H1 (cell line): Measurements from ENCODE around the gene C12orf42.

Experiments
- CHD1 ChIP-seq: IDR thresholded peaks from 2 replicates; pipeline ENCODE4 v1.6.1; 2012; ENCODE audit warnings: low read depth, low read length, improper control_type of control experiment
- CREB1 ChIP-seq: IDR thresholded peaks from 2 replicates; pipeline ENCODE4 v1.6.1; 2012; ENCODE audit warnings: inconsistent platforms
- SIX5 ChIP-seq: IDR thresholded peaks from 2 replicates; pipeline ENCODE4 v1.6.1; 2011; ENCODE audit warnings: mild to moderate bottlenecking, low read depth, low read length
- YY1 ChIP-seq: IDR thresholded peaks from 2 replicates; pipeline ENCODE4 v1.6.1; 2011; ENCODE audit warnings: low read depth, mild to moderate bottlenecking, low read length
- TF ChIP-seq, protein P1 (sequence below), 3 experiments: IDR thresholded peaks; 1 replicate in 2 of 3; 2 replicates in 1 of 3; pipeline versions ENCODE4 v1.5.1 to v1.6.1; 2011; ENCODE audit warnings: low read length in 3 of 3, mild to moderate bottlenecking in 3 of 3, inconsistent platforms in 2 of 3, low read depth in 1 of 3, moderate library complexity in 1 of 3; ENCODE audit not compliant: insufficient read depth in 1 of 3; ENCODE audit errors: control extremely low read depth in 1 of 3

DNA sequence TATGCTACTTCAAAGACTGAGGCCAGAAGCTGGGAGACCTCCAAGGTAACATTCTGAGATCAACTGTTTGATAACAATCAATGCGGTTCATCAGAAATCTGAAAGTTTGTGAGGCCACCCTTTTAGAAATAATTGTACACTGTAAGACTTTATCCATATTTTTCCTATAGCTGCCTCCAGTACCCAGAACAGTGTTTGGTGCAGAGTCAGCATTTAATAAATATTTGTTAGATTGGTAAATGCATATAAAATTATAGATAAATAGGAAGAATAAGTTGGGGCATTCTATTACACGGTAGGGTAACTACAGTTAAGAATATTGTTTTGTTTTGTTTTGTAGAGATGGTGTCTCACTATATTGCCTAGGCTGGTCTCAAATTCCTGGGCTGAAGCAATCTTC lies 141.4 kb downstream of the C12orf42 start:
- TF ChIP-seq, protein P1, sequence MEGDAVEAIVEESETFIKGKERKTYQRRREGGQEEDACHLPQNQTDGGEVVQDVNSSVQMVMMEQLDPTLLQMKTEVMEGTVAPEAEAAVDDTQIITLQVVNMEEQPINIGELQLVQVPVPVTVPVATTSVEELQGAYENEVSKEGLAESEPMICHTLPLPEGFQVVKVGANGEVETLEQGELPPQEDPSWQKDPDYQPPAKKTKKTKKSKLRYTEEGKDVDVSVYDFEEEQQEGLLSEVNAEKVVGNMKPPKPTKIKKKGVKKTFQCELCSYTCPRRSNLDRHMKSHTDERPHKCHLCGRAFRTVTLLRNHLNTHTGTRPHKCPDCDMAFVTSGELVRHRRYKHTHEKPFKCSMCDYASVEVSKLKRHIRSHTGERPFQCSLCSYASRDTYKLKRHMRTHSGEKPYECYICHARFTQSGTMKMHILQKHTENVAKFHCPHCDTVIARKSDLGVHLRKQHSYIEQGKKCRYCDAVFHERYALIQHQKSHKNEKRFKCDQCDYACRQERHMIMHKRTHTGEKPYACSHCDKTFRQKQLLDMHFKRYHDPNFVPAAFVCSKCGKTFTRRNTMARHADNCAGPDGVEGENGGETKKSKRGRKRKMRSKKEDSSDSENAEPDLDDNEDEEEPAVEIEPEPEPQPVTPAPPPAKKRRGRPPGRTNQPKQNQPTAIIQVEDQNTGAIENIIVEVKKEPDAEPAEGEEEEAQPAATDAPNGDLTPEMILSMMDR (IDR thresholded peaks at IDR 0.05; ENCODE audit: control extremely low read depth in 1 of 3, insufficient read depth in 1 of 3, low read depth in 1 of 3, low read length in 3 of 3): no peak
- TF ChIP-seq CHD1 (no peak), YY1 (no peak), CREB1 (no peak), SIX5 (no peak)
